GM12878 (cell line): ENCODE data around the gene GOT2. TPM values are rescaled to one million over a fixed set of nuclear protein-coding genes. Genes with fewer than 3 reads are reported as not detected.

ENCODE experiments used
- ATAC-seq: fragments of 200-7000 bp; cut with Tn5 transposase; 3 replicates; pipeline ENCODE4 v1.9.1; 2020; ENCODE audit warnings: mild to moderate bottlenecking, moderate library complexity
- BruUV-seq: library from RNA; stranded (reverse); fragments of 400-500 nt; replicated peaks from 2 replicates; lab custom pipeline; 2021; lab: Mats Ljungman, UMichigan
- CTCF ChIA-PET: fragments of 300-600 bp; sonication (Branson Sonifier 250); formaldehyde crosslinking; extraction: SDS; loops from one replicate; lab custom pipeline; 2021; ENCODE audit warnings: inconsistent platforms; lab: Yijun Ruan, JAX
- POLR2A ChIA-PET: fragments of 350-600 bp; formaldehyde crosslinking; extraction: SDS; loops from one replicate; lab custom pipeline; 2021; ENCODE audit warnings: inconsistent platforms; lab: Charles Lee
- RAD21 ChIA-PET: fragments of 300-600 bp; sonication (Branson Sonifier 250); formaldehyde crosslinking; loops from one replicate; lab custom pipeline; 2023; ENCODE audit warnings: antibody characterized with exemption; ENCODE audit not compliant: unreplicated experiment; lab: Charles Lee
- SMC1A ChIA-PET: fragments of 300-600 bp; sonication (Branson Sonifier 250); formaldehyde crosslinking; loops from one replicate; lab custom pipeline; 2023; ENCODE audit not compliant: unreplicated experiment, uncharacterized antibody; lab: Charles Lee
- DNase-seq: peaks from one replicate; pipeline ENCODE4 v3.0.0-alpha.2; 2011; ENCODE audit warnings: low read depth, low spot score
- FAIRE-seq: peaks from 3 replicates; lab custom pipeline; 2011; peaks lifted over from hg19 to GRCh38; lab: Jason Lieb, UNC
- H2AFZ ChIP-seq: 2 replicates; pipeline ENCODE4 v1.6.0; 2011; ENCODE audit warnings: low read depth, low read length, control low read depth; ENCODE audit not compliant: control insufficient read depth
- H3K27ac ChIP-seq: 2 replicates; pipeline ENCODE4 v1.5.1; 2011; ENCODE audit warnings: control low read depth; ENCODE audit not compliant: control insufficient read depth, insufficient read depth
- H3K27me3 ChIP-seq, 2 experiments: replicated peaks in 1 of 2; 2 replicates each; pipeline versions ENCODE4 v1.6.0 to v1.6.1; 2011; ENCODE audit warnings: low read length in 1 of 2; ENCODE audit not compliant: control insufficient read depth in 2 of 2, insufficient read depth in 2 of 2
- H3K36me3 ChIP-seq, 2 experiments: 2 replicates each; pipeline ENCODE4 v1.5.1; 2011; ENCODE audit warnings: low read length in 1 of 2; ENCODE audit not compliant: control insufficient read depth in 2 of 2, insufficient read depth in 2 of 2
- H3K4me1 ChIP-seq: 2 replicates; pipeline ENCODE4 v1.6.1; 2011; ENCODE audit warnings: mild to moderate bottlenecking, low read length, moderate library complexity, mixed read lengths; ENCODE audit not compliant: control insufficient read depth, insufficient read depth
- H3K4me2 ChIP-seq: 2 replicates; pipeline ENCODE4 v1.6.0; 2011; ENCODE audit warnings: control low read depth; ENCODE audit not compliant: control insufficient read depth, insufficient read depth
- H3K4me3 ChIP-seq: fragments of 200-600 bp; sonication (generic); 2 replicates; pipeline ENCODE4 v1.5.1; 2016
- H3K79me2 ChIP-seq: 2 replicates; pipeline ENCODE4 v1.6.0; 2011; ENCODE audit warnings: low read length; ENCODE audit not compliant: control insufficient read depth, insufficient read depth
- H3K9ac ChIP-seq: 2 replicates; pipeline ENCODE4 v1.8.0; 2011; ENCODE audit warnings: low read length, control low read depth, mixed read lengths; ENCODE audit not compliant: control insufficient read depth, insufficient read depth
- H3K9me3 ChIP-seq: replicated peaks from 3 replicates; pipeline ENCODE4 v1.5.1; 2011; ENCODE audit warnings: mild to moderate bottlenecking, low read length; ENCODE audit not compliant: control insufficient read depth, insufficient read depth
- H4K20me1 ChIP-seq: 2 replicates; pipeline ENCODE4 v1.6.0; 2011; ENCODE audit not compliant: control insufficient read depth, insufficient read depth
- CBX3 ChIP-seq: fragments of 200-600 bp; sonication (generic); IDR thresholded peaks from 2 replicates; pipeline ENCODE4 v1.6.1; 2016; ENCODE audit warnings: low read depth, borderline replicate concordance
- HDAC2 ChIP-seq: fragments of 200-600 bp; sonication (generic); IDR thresholded peaks from 2 replicates; pipeline ENCODE4 v1.6.1; 2017
- HDGF ChIP-seq: fragments of 450-650 bp; IDR thresholded peaks from 2 replicates; pipeline ENCODE4 v1.6.1; 2016; ENCODE audit warnings: antibody characterized with exemption
- MYB ChIP-seq: fragments of 150-350 bp; IDR thresholded peaks from 2 replicates; pipeline ENCODE4 v1.6.1; 2014; ENCODE audit warnings: mild to moderate bottlenecking, low read depth, low read length, borderline replicate concordance
- PKNOX1 ChIP-seq: fragments of 450-650 bp; IDR thresholded peaks from 2 replicates; pipeline ENCODE4 v1.6.1; 2016; ENCODE audit warnings: mild to moderate bottlenecking
- POLR2AphosphoS5 ChIP-seq: IDR thresholded peaks from 2 replicates; pipeline ENCODE4 v1.6.1; 2011; ENCODE audit warnings: mild to moderate bottlenecking, low read length, inconsistent platforms
- RB1 ChIP-seq: fragments of 450-650 bp; formaldehyde crosslinking; IDR thresholded peaks from 2 replicates; pipeline ENCODE4 v1.6.1; 2017; ENCODE audit warnings: mild to moderate bottlenecking, borderline replicate concordance
- SREBF2 ChIP-seq: IDR thresholded peaks from 2 replicates; pipeline ENCODE4 v1.6.1; 2012; ENCODE audit warnings: mild to moderate bottlenecking, low read length
- SRF ChIP-seq, 2 experiments: IDR thresholded peaks; 2 replicates each; pipeline ENCODE4 v1.6.1; 2011; ENCODE audit warnings: low read depth in 2 of 2, low read length in 2 of 2, mild to moderate bottlenecking in 1 of 2, moderate library complexity in 1 of 2
- STAT3 ChIP-seq: IDR thresholded peaks from 2 replicates; pipeline ENCODE4 v1.6.1; 2011; ENCODE audit warnings: low read depth, low read length, improper control_type of control experiment
- TCF3 ChIP-seq: IDR thresholded peaks from 2 replicates; pipeline ENCODE4 v1.6.1; 2012; ENCODE audit warnings: low read depth, mild to moderate bottlenecking, low read length, borderline replicate concordance; ENCODE audit not compliant: insufficient read depth
- WGBS: methylation state at CpG from one replicate; pipeline ENCODE4 v1.1.6; 2016; ENCODE audit warnings: low lambda C conversion rate; ENCODE audit not compliant: insufficient replicate concordance, insufficient coverage; ENCODE audit errors: missing lambda C conversion rate; 5-methylcytosine and 5-hydroxymethylcytosine counted together
- in situ Hi-C: fragments of 300-500 bp; cut with MboI; formaldehyde crosslinking; loops from 9 replicates; pipeline ENCODE4 v1.14.3; 2018; ENCODE audit warnings: mixed read lengths
- intact Hi-C: fragments of 100-400 bp; cut with micrococcal nuclease; formaldehyde crosslinking; loops from one replicate; pipeline ENCODE4 v1.14.2; 2022; ENCODE audit not compliant: unreplicated experiment
- polyA plus RNA-seq, 11 experiments: library from polyadenylated mRNA; depleted of rRNA in 4 of 11; unstranded in 6 of 11; stranded (reverse) in 5 of 11; fragments of >200 nt; fragmentation: Nextera tagmentation in 4 of 11; fragmentation: Illumina TruSeq in 1 of 11; extraction: Ambion mirVana in 4 of 11; extraction: Trizol in 1 of 11; gene quantifications; 1 replicate in 1 of 11; 2 replicates in 10 of 11; pipeline versions ENCODE4 v1.2.1 to v1.2.3, GENCODE V29; 2011 to 2016; ENCODE audit warnings: inconsistent platforms in 2 of 11, missing spikeins in 2 of 11, low read depth in 1 of 11
- total RNA-seq, 4 experiments: library from RNA; depleted of rRNA in 3 of 4; stranded (reverse); fragments of >200 nt in 3 of 4; fragmentation: Illumina TruSeq in 1 of 4; extraction: Trizol in 1 of 4; gene quantifications; 2 replicates each; pipeline versions ENCODE4 v1.2.1 to v1.2.3, GENCODE V29; 2013 to 2021
- TF ChIP-seq, protein P1 (sequence below): fragments of 450-650 bp; IDR thresholded peaks from 2 replicates; pipeline ENCODE4 v1.6.1; 2017; ENCODE audit warnings: mild to moderate bottlenecking

The GOT2 gene
- total and polyA plus RNA-seq, 10 of the 15 experiments (the other 5 are each of a cell fraction or from before 2014, with no cell fraction given): 41.7 to 235 (median 83.7) TPM

GRCh38 chr16:58716468-58716867 lies 17.6 kb downstream of the GOT2 start:
- BruUV-seq: no TSS peak
- SMC1A ChIA-PET: no interaction called here
- TF ChIP-seq HDAC2 (no peak), POLR2AphosphoS5 (no peak), SRF (IDR thresholded peaks at IDR 0.05; ENCODE audit: low read depth in 2 of 2, low read length in 2 of 2) (no peak), SREBF2 (no peak), PKNOX1 (no peak), HDGF (no peak), STAT3 (no peak), MYB (no peak), TCF3 (no peak), RB1 (no peak), CBX3 (no peak)
- TF ChIP-seq, protein P1, sequence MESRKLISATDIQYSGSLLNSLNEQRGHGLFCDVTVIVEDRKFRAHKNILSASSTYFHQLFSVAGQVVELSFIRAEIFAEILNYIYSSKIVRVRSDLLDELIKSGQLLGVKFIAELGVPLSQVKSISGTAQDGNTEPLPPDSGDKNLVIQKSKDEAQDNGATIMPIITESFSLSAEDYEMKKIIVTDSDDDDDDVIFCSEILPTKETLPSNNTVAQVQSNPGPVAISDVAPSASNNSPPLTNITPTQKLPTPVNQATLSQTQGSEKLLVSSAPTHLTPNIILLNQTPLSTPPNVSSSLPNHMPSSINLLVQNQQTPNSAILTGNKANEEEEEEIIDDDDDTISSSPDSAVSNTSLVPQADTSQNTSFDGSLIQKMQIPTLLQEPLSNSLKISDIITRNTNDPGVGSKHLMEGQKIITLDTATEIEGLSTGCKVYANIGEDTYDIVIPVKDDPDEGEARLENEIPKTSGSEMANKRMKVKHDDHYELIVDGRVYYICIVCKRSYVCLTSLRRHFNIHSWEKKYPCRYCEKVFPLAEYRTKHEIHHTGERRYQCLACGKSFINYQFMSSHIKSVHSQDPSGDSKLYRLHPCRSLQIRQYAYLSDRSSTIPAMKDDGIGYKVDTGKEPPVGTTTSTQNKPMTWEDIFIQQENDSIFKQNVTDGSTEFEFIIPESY: no peak
- TF ChIP-seq, all 136 proteins: peak for 0
- Histone ChIP-seq H3K4me1 (no peaks in the 10 kb centered on the region), H3K4me2 (no peak overlapping the region), H3K9me3 (no peaks in the 10 kb centered on the region), H3K9ac (no peak overlapping the region), H3K36me3 (peaks cover 13 to 19% of the 10 kb centered on the region in 2 experiments), H2AFZ (no peak overlapping the region), H3K4me3 (no peak overlapping the region), H3K27me3 (no peaks in the 10 kb centered on the region), H3K79me2 (no peaks in the 10 kb centered on the region), H3K27ac (no peak overlapping the region), H4K20me1 (no peaks in the 10 kb centered on the region)
- FAIRE-seq: no peak
- no peak for ATAC-seq
- intact Hi-C loops: no loop called here
- ChIA-PET POLR2A (no interaction called here), RAD21 (no interaction called here), CTCF (interaction anchor here (2.1 kb wide), 1 partner anchor 15 kb away, joined by 4 read pairs; no protein-coding TSS in a partner anchor)
- in situ Hi-C loops: no loop called here
- DNase-seq: no peak
- WGBS: 78% methylated on average over 8 of the region's 8 CpGs
